Gastrocnemius medialis (tissue), 4 donors: Measurements from ENCODE around the gene TBC1D10A.

ENCODE experiments used
- POLR2A ChIP-seq, 2 donors: fragments of 450-650 bp; IDR thresholded peaks; one replicate each; pipeline ENCODE4 v1.6.1; 2017; ENCODE audit warnings: antibody characterized with exemption in 2 of 2, mild to moderate bottlenecking in 2 of 2, moderate library complexity in 2 of 2
- TF ChIP-seq, protein P1 (sequence below), 5 experiments: fragments of 450-650 bp in 3 of 5; fragments of 200-600 bp in 2 of 5; sonication (generic) in 2 of 5; IDR thresholded peaks in 4 of 5; conservative IDR thresholded peaks in 1 of 5; 1 replicate in 4 of 5; 2 replicates in 1 of 5; pipeline ENCODE4 v1.5.1; 2016 to 2019; ENCODE audit warnings: antibody characterized with exemption in 5 of 5, mild to moderate bottlenecking in 3 of 5, moderate library complexity in 3 of 5

DNA sequence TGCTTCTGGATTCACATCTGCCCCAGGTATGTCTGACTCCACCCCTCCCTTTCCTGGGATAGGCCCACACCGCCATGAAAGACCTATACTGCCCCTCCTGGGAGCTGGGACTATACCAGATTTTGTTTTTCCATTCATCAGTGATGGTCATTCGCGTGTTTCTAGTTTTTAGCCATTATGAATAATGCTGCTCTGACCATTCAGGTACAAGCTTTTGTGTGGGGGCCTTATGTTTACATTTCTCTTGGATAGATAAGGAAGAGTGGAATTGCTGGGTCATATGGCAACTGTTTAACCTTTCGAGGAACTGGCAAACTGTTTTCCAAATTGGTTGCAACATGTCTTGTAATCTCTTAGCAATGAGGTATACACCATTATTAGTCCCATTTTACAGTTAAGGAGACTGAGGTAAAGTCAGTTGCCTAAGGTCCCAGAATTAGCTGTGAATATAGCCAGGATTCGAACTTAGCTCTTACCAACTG, 1.2 kb upstream of the TBC1D10A start:
- no peak for TF ChIP-seq POLR2A (IDR thresholded peaks at IDR 0.05)
- TF ChIP-seq, protein P1, sequence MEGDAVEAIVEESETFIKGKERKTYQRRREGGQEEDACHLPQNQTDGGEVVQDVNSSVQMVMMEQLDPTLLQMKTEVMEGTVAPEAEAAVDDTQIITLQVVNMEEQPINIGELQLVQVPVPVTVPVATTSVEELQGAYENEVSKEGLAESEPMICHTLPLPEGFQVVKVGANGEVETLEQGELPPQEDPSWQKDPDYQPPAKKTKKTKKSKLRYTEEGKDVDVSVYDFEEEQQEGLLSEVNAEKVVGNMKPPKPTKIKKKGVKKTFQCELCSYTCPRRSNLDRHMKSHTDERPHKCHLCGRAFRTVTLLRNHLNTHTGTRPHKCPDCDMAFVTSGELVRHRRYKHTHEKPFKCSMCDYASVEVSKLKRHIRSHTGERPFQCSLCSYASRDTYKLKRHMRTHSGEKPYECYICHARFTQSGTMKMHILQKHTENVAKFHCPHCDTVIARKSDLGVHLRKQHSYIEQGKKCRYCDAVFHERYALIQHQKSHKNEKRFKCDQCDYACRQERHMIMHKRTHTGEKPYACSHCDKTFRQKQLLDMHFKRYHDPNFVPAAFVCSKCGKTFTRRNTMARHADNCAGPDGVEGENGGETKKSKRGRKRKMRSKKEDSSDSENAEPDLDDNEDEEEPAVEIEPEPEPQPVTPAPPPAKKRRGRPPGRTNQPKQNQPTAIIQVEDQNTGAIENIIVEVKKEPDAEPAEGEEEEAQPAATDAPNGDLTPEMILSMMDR (IDR thresholded peaks at IDR 0.05 in 4 of 5, conservative IDR thresholded peaks at IDR 0.05 in 1 of 5): no peak
